ENCODE measurements around the gene CELF1.
A peak's percentile ranks its signal among the peaks of the same experiment; 100 is the strongest.

CELF1 gene

GRCh38 chr11:47447906-47448305, 105.0 kb downstream of the CELF1 start:
- no peak for DNase-seq (ENCODE audit: low read depth in 2 of 2)

GRCh38 chr11:47446833-47447232, 106.1 kb downstream of the CELF1 start:
- DNase-seq (ENCODE audit: low read depth in 2 of 2) = no peak

- no peak for DNase-seq (ENCODE audit: low read depth in 2 of 2)
Observed at GRCh38 chr11:47445840-47446239, 107.1 kb downstream of the CELF1 start.

GRCh38 chr11:47443817-47444216, 109.1 kb downstream of the CELF1 start:
- DNase-seq (ENCODE audit: low read depth in 2 of 2) = no peak

GRCh38 chr11:47443028-47443700, 109.8 kb downstream of the CELF1 start:
- DNase-seq (ENCODE audit: low read depth in 2 of 2) = no peak

- DNase-seq (ENCODE audit: low read depth in 2 of 2) = no peak
Observed at GRCh38 chr11:47442514-47442913, 110.4 kb downstream of the CELF1 start.

GRCh38 chr11:47441421-47441820, 111.5 kb downstream of the CELF1 start:
- DNase-seq (ENCODE audit: low read depth in 2 of 2) = no peak

GRCh38 chr11:47440054-47440476, 112.9 kb downstream of the CELF1 start:
- no peak for DNase-seq (ENCODE audit: low read depth in 2 of 2)

- DNase-seq (ENCODE audit: low read depth in 2 of 2) = no peak
Observed at GRCh38 chr11:47438721-47439120, 114.2 kb downstream of the CELF1 start.

- no peak for DNase-seq (ENCODE audit: low read depth in 2 of 2)
Observed at GRCh38 chr11:47437746-47438418, 115.0 kb downstream of the CELF1 start.

GRCh38 chr11:47437218-47437745, 115.7 kb downstream of the CELF1 start:
- DNase-seq (ENCODE audit: low read depth in 2 of 2) = no peak

GRCh38 chr11:47436726-47437125, 116.2 kb downstream of the CELF1 start:
- no peak for DNase-seq (ENCODE audit: low read depth in 2 of 2)

- DNase-seq (ENCODE audit: low read depth in 2 of 2) = no peak
Observed at GRCh38 chr11:47435687-47436086, 117.2 kb downstream of the CELF1 start.

GRCh38 chr11:47434011-47434786, 118.7 kb downstream of the CELF1 start:
- DNase-seq (ENCODE audit: low read depth in 2 of 2) = no peak

- DNase-seq (ENCODE audit: low read depth in 2 of 2) = no peak
Observed at GRCh38 chr11:47433157-47433556, 119.8 kb downstream of the CELF1 start.

GRCh38 chr11:47431356-47432083, 121.4 kb downstream of the CELF1 start:
- no peak for DNase-seq (ENCODE audit: low read depth in 2 of 2)

GRCh38 chr11:47430524-47430923, 122.4 kb downstream of the CELF1 start:
- no peak for DNase-seq (ENCODE audit: low read depth in 2 of 2)

GRCh38 chr11:47426062-47426956, 126.6 kb downstream of the CELF1 start, which contains the start of gene PSMC3:
Gene PSMC3, minus strand, starts transcription at chr11:47426439. Its CDS starts 160 bp downstream, at chr11:47426279.
- DNase-seq (ENCODE audit: low read depth in 2 of 2) = peak; percentile 96 to 98

GRCh38 chr11:47425611-47426010, 127.3 kb downstream of the CELF1 start:
- DNase-seq (ENCODE audit: low read depth in 2 of 2) = no peak

- no peak for DNase-seq (ENCODE audit: low read depth in 2 of 2)
Observed at GRCh38 chr11:47418454-47419259, 134.3 kb downstream of the CELF1 start.

Measured in stimulated activated CD4-positive, alpha-beta T cell treated with anti-CD3 and anti-CD28 coated beads, Interleukin-1b, Interleukin-23, amount 100 ng/mL, for 1 hour (primary cell).